GDM1 (cell line): ENCODE data around the gene APBB2.

Source experiments
- DNase-seq: peaks from one replicate; lab custom pipeline; 2025; lab: John Stamatoyannopoulos, UW

The APBB2 gene

GRCh38 chr4:40976343-40976742, 238.0 kb downstream of the APBB2 start:
- DNase-seq, result no peak

- no peak for DNase-seq
Observed at GRCh38 chr4:40972722-40973121, 241.6 kb downstream of the APBB2 start.

- no peak for DNase-seq
Observed at GRCh38 chr4:40971338-40971737, 243.0 kb downstream of the APBB2 start.

- no peak for DNase-seq
Observed at GRCh38 chr4:40969501-40969900, 244.8 kb downstream of the APBB2 start.

GRCh38 chr4:40967550-40967949, 246.8 kb downstream of the APBB2 start:
- DNase-seq, result no peak

- DNase-seq, result no peak
Observed at GRCh38 chr4:40966091-40966490, 248.3 kb downstream of the APBB2 start.

- DNase-seq, result no peak
Observed at GRCh38 chr4:40963897-40964478, 250.4 kb downstream of the APBB2 start.

- no peak for DNase-seq
Observed at GRCh38 chr4:40962551-40963180, 251.7 kb downstream of the APBB2 start.

- DNase-seq, result no peak
Observed at GRCh38 chr4:40960941-40961340, 253.4 kb downstream of the APBB2 start.

- DNase-seq, result no peak
Observed at GRCh38 chr4:40957281-40957680, 257.1 kb downstream of the APBB2 start.

- DNase-seq, result no peak
Observed at GRCh38 chr4:40956721-40957255, 257.6 kb downstream of the APBB2 start.

GRCh38 chr4:40954088-40954668, 260.2 kb downstream of the APBB2 start:
- no peak for DNase-seq

GRCh38 chr4:40953283-40954087, 260.9 kb downstream of the APBB2 start:
- no peak for DNase-seq

GRCh38 chr4:40952672-40953071, 261.7 kb downstream of the APBB2 start:
- no peak for DNase-seq

GRCh38 chr4:40952217-40952616, 262.1 kb downstream of the APBB2 start:
- no peak for DNase-seq

GRCh38 chr4:40951026-40951425, 263.3 kb downstream of the APBB2 start:
- no peak for DNase-seq

GRCh38 chr4:40949358-40950100, 264.8 kb downstream of the APBB2 start:
- no peak for DNase-seq

- no peak for DNase-seq
Observed at GRCh38 chr4:40948014-40948413, 266.3 kb downstream of the APBB2 start.

GRCh38 chr4:40946652-40947051, 267.7 kb downstream of the APBB2 start:
- no peak for DNase-seq

- DNase-seq, result no peak
Observed at GRCh38 chr4:40940756-40941155, 273.6 kb downstream of the APBB2 start.

GRCh38 chr4:40940317-40940741, 274.0 kb downstream of the APBB2 start:
- no peak for DNase-seq

- no peak for DNase-seq
Observed at GRCh38 chr4:40939856-40940255, 274.5 kb downstream of the APBB2 start.
